Adrenal gland (tissue), 5 donors: ENCODE results near the gene CRTC1.

Experiments used
- POLR2A ChIP-seq, 2 donors: fragments of 450-650 bp; IDR thresholded peaks; one replicate each; pipeline ENCODE4 v1.6.1; 2017; ENCODE audit warnings: antibody characterized with exemption in 2 of 2, mild to moderate bottlenecking in 2 of 2, moderate library complexity in 1 of 2
- TF ChIP-seq, protein P1 (sequence below), 6 experiments: fragments of 450-650 bp in 4 of 6; fragments of 200-600 bp in 2 of 6; sonication (generic) in 1 of 6; IDR thresholded peaks; 1 replicate in 5 of 6; 2 replicates in 1 of 6; pipeline versions ENCODE4 v1.5.1 to v1.8.0; 2016 to 2021; ENCODE audit warnings: antibody characterized with exemption in 6 of 6, mild to moderate bottlenecking in 2 of 6, moderate library complexity in 1 of 6
- donor health status: DM: no; HTN: no; CAD: no.

DNA sequence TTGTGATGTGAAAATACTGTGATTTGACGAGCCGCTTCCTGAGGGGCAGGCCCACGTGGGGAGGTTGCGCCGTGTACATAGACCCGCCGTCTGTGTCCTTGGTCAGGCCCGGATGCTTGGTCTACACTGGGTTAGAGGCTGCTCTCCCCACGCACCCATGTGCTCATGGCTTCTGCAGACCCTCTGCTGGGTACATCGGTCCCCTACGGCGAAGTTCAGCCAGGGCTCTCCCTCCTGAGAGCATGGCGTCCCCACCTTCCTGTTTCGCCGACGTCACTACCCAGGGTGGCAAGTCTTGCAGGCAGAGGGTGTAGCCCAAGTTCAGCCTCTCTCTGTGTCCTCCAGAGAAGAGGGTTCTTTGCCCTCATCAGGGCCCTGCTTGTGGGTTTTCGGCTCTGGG, 96.6 kb downstream of the CRTC1 start:
- TF ChIP-seq, protein P1, sequence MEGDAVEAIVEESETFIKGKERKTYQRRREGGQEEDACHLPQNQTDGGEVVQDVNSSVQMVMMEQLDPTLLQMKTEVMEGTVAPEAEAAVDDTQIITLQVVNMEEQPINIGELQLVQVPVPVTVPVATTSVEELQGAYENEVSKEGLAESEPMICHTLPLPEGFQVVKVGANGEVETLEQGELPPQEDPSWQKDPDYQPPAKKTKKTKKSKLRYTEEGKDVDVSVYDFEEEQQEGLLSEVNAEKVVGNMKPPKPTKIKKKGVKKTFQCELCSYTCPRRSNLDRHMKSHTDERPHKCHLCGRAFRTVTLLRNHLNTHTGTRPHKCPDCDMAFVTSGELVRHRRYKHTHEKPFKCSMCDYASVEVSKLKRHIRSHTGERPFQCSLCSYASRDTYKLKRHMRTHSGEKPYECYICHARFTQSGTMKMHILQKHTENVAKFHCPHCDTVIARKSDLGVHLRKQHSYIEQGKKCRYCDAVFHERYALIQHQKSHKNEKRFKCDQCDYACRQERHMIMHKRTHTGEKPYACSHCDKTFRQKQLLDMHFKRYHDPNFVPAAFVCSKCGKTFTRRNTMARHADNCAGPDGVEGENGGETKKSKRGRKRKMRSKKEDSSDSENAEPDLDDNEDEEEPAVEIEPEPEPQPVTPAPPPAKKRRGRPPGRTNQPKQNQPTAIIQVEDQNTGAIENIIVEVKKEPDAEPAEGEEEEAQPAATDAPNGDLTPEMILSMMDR (IDR thresholded peaks at IDR 0.05) = no peak
- TF ChIP-seq POLR2A (IDR thresholded peaks at IDR 0.05) = no peak
